ENCODE results near the gene BPTF.
"Not testable (repeated sequence)": the region's sequence is repeated elsewhere in the genome, so short reads cannot be mapped to it uniquely, and the experiment has no call there.

BPTF gene

GRCh38 chr17:67920212-67920611 lies 94.9 kb downstream of the BPTF start:
- TF ChIP-seq CTCF (IDR thresholded peaks at IDR 0.05; ENCODE audit: borderline replicate concordance, extremely low read depth, low read length, poor library complexity, severe bottlenecking), result no peak
- TF ChIP-seq EZH2 (IDR thresholded peaks at IDR 0.05; ENCODE audit: borderline replicate concordance, low read depth, low read length, severe bottlenecking), result no peak
- Histone ChIP-seq H3K9me3 (ENCODE audit: insufficient read depth, low read length, severe bottlenecking) (no peaks in the 10 kb centered on the region), H4K20me1 (ENCODE audit: insufficient read depth, low read length) (0 out of 2 replicates have a peak, but pooled peaks cover 5% of the 10 kb centered on the region), H3K4me1 (ENCODE audit: insufficient read depth, low read length) (no peaks in the 10 kb centered on the region), H3K4me3 (ENCODE audit: low read depth in 1 of 2, low read length in 2 of 2) (no peak overlapping the region), H3K4me2 (ENCODE audit: insufficient read depth, low read length) (no peak overlapping the region), H3K9ac (ENCODE audit: low read depth, low read length) (no peak overlapping the region), H3K79me2 (ENCODE audit: insufficient read depth, low read length) (peaks cover 6% of the 10 kb centered on the region; the same call in 1 of the 2 replicates), H2AFZ (ENCODE audit: low read depth, low read length) (no peak overlapping the region), H3K27me3 (ENCODE audit: insufficient read depth, low read length, poor library complexity) (no peaks in the 10 kb centered on the region), H3K36me3 (ENCODE audit: insufficient read depth, low read length) (peaks cover 75% of the 10 kb centered on the region), H3K27ac (ENCODE audit: low read length) (no peak overlapping the region)
- ATAC-seq (ENCODE audit: insufficient read depth, low read depth), result no peak
- DNase-seq, result no peak

GRCh38 chr17:67922503-67922902 lies 97.2 kb downstream of the BPTF start:
- DNase-seq, result no peak
- H2AFZ ChIP-seq (ENCODE audit: low read depth, low read length), result no peak overlapping the region
- no peak overlapping the region for H3K9ac ChIP-seq (ENCODE audit: low read depth, low read length)
- no peaks in the 10 kb centered on the region for H3K27me3 ChIP-seq (ENCODE audit: insufficient read depth, low read length, poor library complexity)
- no peak overlapping the region for H3K27ac ChIP-seq (ENCODE audit: low read length)
- H3K4me2 ChIP-seq (ENCODE audit: insufficient read depth, low read length), result no peak overlapping the region
- no peak overlapping the region for H3K4me3 ChIP-seq (ENCODE audit: low read depth in 1 of 2, low read length in 2 of 2)
- TF ChIP-seq CTCF (IDR thresholded peaks at IDR 0.05; ENCODE audit: borderline replicate concordance, extremely low read depth, low read length, poor library complexity, severe bottlenecking), result no peak
- TF ChIP-seq EZH2 (IDR thresholded peaks at IDR 0.05; ENCODE audit: borderline replicate concordance, low read depth, low read length, severe bottlenecking), result no peak
- H3K9me3 ChIP-seq (ENCODE audit: insufficient read depth, low read length, severe bottlenecking), result no peaks in the 10 kb centered on the region
- H3K4me1 ChIP-seq (ENCODE audit: insufficient read depth, low read length), result no peaks in the 10 kb centered on the region
- H3K36me3 ChIP-seq (ENCODE audit: insufficient read depth, low read length), result peaks cover 84% of the 10 kb centered on the region
- H3K79me2 ChIP-seq (ENCODE audit: insufficient read depth, low read length), result no peaks in the 10 kb centered on the region
- no peak for ATAC-seq (ENCODE audit: insufficient read depth, low read depth)
- no peaks in the 10 kb centered on the region for H4K20me1 ChIP-seq (ENCODE audit: insufficient read depth, low read length)

GRCh38 chr17:67928842-67929241 lies 103.5 kb downstream of the BPTF start:
- H3K4me2 ChIP-seq (ENCODE audit: insufficient read depth, low read length); H3K27ac ChIP-seq (ENCODE audit: low read length); H3K4me1 ChIP-seq (ENCODE audit: insufficient read depth, low read length); H3K9me3 ChIP-seq (ENCODE audit: insufficient read depth, low read length, severe bottlenecking); H4K20me1 ChIP-seq (ENCODE audit: insufficient read depth, low read length); H3K79me2 ChIP-seq (ENCODE audit: insufficient read depth, low read length); H3K4me3 ChIP-seq (ENCODE audit: low read depth in 1 of 2, low read length in 2 of 2); DNase-seq; ATAC-seq (ENCODE audit: insufficient read depth, low read depth); H3K27me3 ChIP-seq (ENCODE audit: insufficient read depth, low read length, poor library complexity); H3K9ac ChIP-seq (ENCODE audit: low read depth, low read length); H2AFZ ChIP-seq (ENCODE audit: low read depth, low read length): not testable (repeated sequence)
- peaks cover 93% of the 10 kb centered on the region for H3K36me3 ChIP-seq (ENCODE audit: insufficient read depth, low read length)

- no peak for TF ChIP-seq EZH2 (IDR thresholded peaks at IDR 0.05; ENCODE audit: borderline replicate concordance, low read depth, low read length, severe bottlenecking)
- no peak for TF ChIP-seq CTCF (IDR thresholded peaks at IDR 0.05; ENCODE audit: borderline replicate concordance, extremely low read depth, low read length, poor library complexity, severe bottlenecking)
- H3K79me2 ChIP-seq (ENCODE audit: insufficient read depth, low read length), result no peaks in the 10 kb centered on the region
- H3K27me3 ChIP-seq (ENCODE audit: insufficient read depth, low read length, poor library complexity), result no peaks in the 10 kb centered on the region
- H3K4me3 ChIP-seq (ENCODE audit: low read depth in 1 of 2, low read length in 2 of 2), result no peak overlapping the region
- no peak overlapping the region for H2AFZ ChIP-seq (ENCODE audit: low read depth, low read length)
- ATAC-seq (ENCODE audit: insufficient read depth, low read depth) (no peak), DNase-seq (no peak)
- no peak overlapping the region for H3K27ac ChIP-seq (ENCODE audit: low read length)
- no peaks in the 10 kb centered on the region for H3K4me1 ChIP-seq (ENCODE audit: insufficient read depth, low read length)
- peaks cover 95% of the 10 kb centered on the region for H3K36me3 ChIP-seq (ENCODE audit: insufficient read depth, low read length)
- no peak overlapping the region for H3K4me2 ChIP-seq (ENCODE audit: insufficient read depth, low read length)
- H3K9ac ChIP-seq (ENCODE audit: low read depth, low read length), result no peak overlapping the region
- H3K9me3 ChIP-seq (ENCODE audit: insufficient read depth, low read length, severe bottlenecking), result no peaks in the 10 kb centered on the region
- no peaks in the 10 kb centered on the region for H4K20me1 ChIP-seq (ENCODE audit: insufficient read depth, low read length)
Measured at GRCh38 chr17:67931227-67931626, 105.9 kb downstream of the BPTF start.
